WTC11 (cell line): ENCODE measurements around the gene PCDH9. TPM values are rescaled to one million over a fixed set of nuclear protein-coding genes. Genes with fewer than 3 reads are reported as not detected.

ENCODE experiments used
- ATAC-seq: fragments of 200-7000 bp; cut with Tn5 transposase; 2 replicates; pipeline ENCODE4 v1.10.0; 2021; ENCODE audit warnings: mild to moderate bottlenecking, moderate library complexity
- CTCF ChIA-PET: fragments of 300-600 bp; sonication (Branson Sonifier 250); formaldehyde crosslinking; loops from one replicate; lab custom pipeline; 2021; ENCODE audit warnings: antibody characterized with exemption; lab: Charles Lee
- POLR2A ChIA-PET: fragments of 350-600 bp; sonication (Branson Sonifier 250); formaldehyde crosslinking; loops from one replicate; lab custom pipeline; 2021; ENCODE audit warnings: antibody characterized with exemption; lab: Charles Lee
- DNase-seq: peaks from one replicate; pipeline ENCODE4 v3.0.0; 2021; ENCODE audit warnings: low spot score
- H3K27ac Mint-ChIP-seq: 2 replicates; pipeline ENCODE4 v1.8.0; 2021; ENCODE audit warnings: mixed read lengths
- H3K27me3 Mint-ChIP-seq: 2 replicates; pipeline ENCODE4 v1.8.0; 2021; ENCODE audit warnings: low read depth, mild to moderate bottlenecking, moderate library complexity, mixed read lengths
- H3K36me3 Mint-ChIP-seq: 2 replicates; pipeline ENCODE4 v1.8.0; 2021; ENCODE audit warnings: mixed read lengths
- H3K4me1 Mint-ChIP-seq: 2 replicates; pipeline ENCODE4 v1.8.0; 2022; ENCODE audit warnings: mixed read lengths
- H3K4me3 Mint-ChIP-seq: 2 replicates; pipeline ENCODE4 v1.8.0; 2021; ENCODE audit warnings: mild to moderate bottlenecking, moderate library complexity, mixed read lengths
- H3K9me3 Mint-ChIP-seq: 2 replicates; pipeline ENCODE4 v1.8.0; 2021; ENCODE audit warnings: mixed read lengths
- ATF1 ChIP-seq: sonication (generic); formaldehyde crosslinking; IDR thresholded peaks from 2 replicates; pipeline ENCODE4 v1.8.1; 2023; ENCODE audit warnings: mild to moderate bottlenecking, moderate library complexity, missing genetic modification reagents
- ATF3 ChIP-seq: sonication (generic); formaldehyde crosslinking; conservative IDR thresholded peaks from 2 replicates; pipeline ENCODE4 v1.8.1; 2022; ENCODE audit warnings: mild to moderate bottlenecking, missing genetic modification reagents
- FOXK1 ChIP-seq: sonication (generic); formaldehyde crosslinking; IDR thresholded peaks from 2 replicates; pipeline ENCODE4 v1.8.0; 2022; ENCODE audit warnings: mild to moderate bottlenecking, moderate library complexity, missing genetic modification reagents
- GTF2I ChIP-seq: fragments of 250-450 bp; sonication (Bioruptor Pico); conservative IDR thresholded peaks from 2 replicates; pipeline ENCODE4 v1.4.0; 2021; ENCODE audit warnings: mild to moderate bottlenecking
- KAT7 ChIP-seq: sonication (generic); formaldehyde crosslinking; IDR thresholded peaks from 2 replicates; pipeline ENCODE4 v1.8.1; 2023; ENCODE audit warnings: missing genetic modification reagents, mild to moderate bottlenecking, borderline replicate concordance
- NFYB ChIP-seq: sonication (generic); formaldehyde crosslinking; conservative IDR thresholded peaks from 2 replicates; pipeline ENCODE4 v1.8.0; 2022; ENCODE audit warnings: low read depth, missing genetic modification reagents
- PRDM15 ChIP-seq: sonication (generic); formaldehyde crosslinking; IDR thresholded peaks from 2 replicates; pipeline ENCODE4 v1.8.0; 2022; ENCODE audit warnings: missing genetic modification reagents
- TP53 ChIP-seq: sonication (generic); formaldehyde crosslinking; IDR thresholded peaks from 2 replicates; pipeline ENCODE4 v1.8.1; 2023; ENCODE audit warnings: mild to moderate bottlenecking, missing genetic modification reagents
- USF2 ChIP-seq: sonication (generic); formaldehyde crosslinking; IDR thresholded peaks from 2 replicates; pipeline ENCODE4 v1.8.1; 2023; ENCODE audit warnings: mild to moderate bottlenecking, missing genetic modification reagents, moderate library complexity
- ZNF317 ChIP-seq: sonication (generic); formaldehyde crosslinking; IDR thresholded peaks from 2 replicates; pipeline ENCODE4 v1.8.1; 2023; ENCODE audit warnings: low read depth, mild to moderate bottlenecking, moderate library complexity, missing genetic modification reagents, borderline replicate concordance
- ZNF423 ChIP-seq: fragments of 250-450 bp; sonication (Bioruptor Pico); IDR thresholded peaks from 2 replicates; pipeline ENCODE4 v2.1.2; 2022; ENCODE audit warnings: mild to moderate bottlenecking, moderate library complexity
- ZNF512 ChIP-seq: sonication (generic); formaldehyde crosslinking; IDR thresholded peaks from 2 replicates; pipeline ENCODE4 v1.8.1; 2022; ENCODE audit warnings: missing genetic modification reagents, borderline replicate concordance
- ZSCAN18 ChIP-seq: fragments of 250-450 bp; sonication (Bioruptor Pico); IDR thresholded peaks from 2 replicates; pipeline ENCODE4 v2.1.2; 2022; ENCODE audit warnings: mild to moderate bottlenecking, moderate library complexity
- total RNA-seq: library from RNA; stranded (reverse); gene quantifications from 3 replicates; pipeline ENCODE4 v1.2.3, GENCODE V29; 2021
- TF ChIP-seq, protein P1 (sequence below): fragments of 250-450 bp; sonication (Bioruptor Pico); IDR thresholded peaks from 2 replicates; pipeline ENCODE4 v1.9.0; 2021; ENCODE audit warnings: mild to moderate bottlenecking
- TF ChIP-seq, protein P2 (sequence below): sonication (generic); formaldehyde crosslinking; IDR thresholded peaks from 2 replicates; pipeline ENCODE4 v1.8.1; 2023; ENCODE audit warnings: mild to moderate bottlenecking, missing genetic modification reagents, borderline replicate concordance

PCDH9 gene
- total RNA-seq, 1 experiment from 2014 or later, result 0.48 TPM

DNA sequence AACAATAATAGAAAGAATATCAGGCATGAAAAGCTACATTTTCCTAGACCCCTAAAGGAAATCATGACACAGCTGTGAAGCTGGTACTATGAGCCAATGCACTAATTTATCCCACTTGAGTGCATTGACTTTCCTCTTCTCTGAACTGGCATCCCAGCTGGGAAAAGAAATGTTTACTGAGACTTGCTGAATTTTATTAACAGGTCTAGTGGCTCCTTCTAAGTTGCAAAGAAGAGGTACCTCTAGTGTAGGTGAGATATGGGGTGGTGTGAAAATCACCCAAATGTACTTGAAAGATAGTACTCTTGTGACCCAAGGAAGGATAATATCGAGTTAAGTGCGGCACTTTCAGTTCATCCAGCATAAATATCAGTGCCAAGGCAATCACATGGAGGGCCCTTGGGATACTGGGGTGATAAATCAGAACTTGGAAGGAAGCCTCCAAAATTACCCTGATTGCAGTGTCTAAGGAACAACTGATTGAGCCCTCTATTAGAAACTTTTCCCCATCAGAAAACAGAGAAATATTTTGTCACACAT, 369.2 kb downstream of the PCDH9 start:
- Mint-ChIP-seq H3K4me1 (peaks cover 17% of the 10 kb centered on the region), H3K4me3 (no peak overlapping the region), H3K27me3 (no peaks in the 10 kb centered on the region), H3K36me3 (no peaks in the 10 kb centered on the region), H3K27ac (no peak overlapping the region), H3K9me3 (no peaks in the 10 kb centered on the region)
- ChIA-PET POLR2A (no interaction called here), CTCF (interaction anchor here (1.2 kb wide), 1 partner anchor 134 kb away, joined by 3 read pairs; no protein-coding TSS in a partner anchor)
- TF ChIP-seq ZSCAN18 (CRISPR knock-in tag), result no peak
- TF ChIP-seq ATF3 (CRISPR knock-in tag), result no peak
- no peak for TF ChIP-seq ZNF317 (CRISPR knock-in tag)
- no peak for TF ChIP-seq PRDM15 (CRISPR knock-in tag)
- no peak for TF ChIP-seq GTF2I
- no peak for TF ChIP-seq ZNF423 (CRISPR knock-in tag)
- no peak for TF ChIP-seq KAT7 (CRISPR knock-in tag)
- TF ChIP-seq, protein P1, sequence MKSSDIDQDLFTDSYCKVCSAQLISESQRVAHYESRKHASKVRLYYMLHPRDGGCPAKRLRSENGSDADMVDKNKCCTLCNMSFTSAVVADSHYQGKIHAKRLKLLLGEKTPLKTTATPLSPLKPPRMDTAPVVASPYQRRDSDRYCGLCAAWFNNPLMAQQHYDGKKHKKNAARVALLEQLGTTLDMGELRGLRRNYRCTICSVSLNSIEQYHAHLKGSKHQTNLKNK (CRISPR knock-in tag), result no peak
- TF ChIP-seq USF2 (CRISPR knock-in tag), result no peak
- TF ChIP-seq NFYB (CRISPR knock-in tag), result no peak
- ATAC-seq, result no peak
- no peak for DNase-seq

- H3K4me1 Mint-ChIP-seq, result peaks cover 17% of the 10 kb centered on the region
- H3K36me3 Mint-ChIP-seq, result no peaks in the 10 kb centered on the region
- H3K9me3 Mint-ChIP-seq, result no peaks in the 10 kb centered on the region
- TF ChIP-seq PRDM15 (CRISPR knock-in tag) (no peak), ATF1 (no peak), TP53 (CRISPR knock-in tag) (no peak), ZNF512 (no peak), FOXK1 (CRISPR knock-in tag) (no peak)
- TF ChIP-seq, protein P2, sequence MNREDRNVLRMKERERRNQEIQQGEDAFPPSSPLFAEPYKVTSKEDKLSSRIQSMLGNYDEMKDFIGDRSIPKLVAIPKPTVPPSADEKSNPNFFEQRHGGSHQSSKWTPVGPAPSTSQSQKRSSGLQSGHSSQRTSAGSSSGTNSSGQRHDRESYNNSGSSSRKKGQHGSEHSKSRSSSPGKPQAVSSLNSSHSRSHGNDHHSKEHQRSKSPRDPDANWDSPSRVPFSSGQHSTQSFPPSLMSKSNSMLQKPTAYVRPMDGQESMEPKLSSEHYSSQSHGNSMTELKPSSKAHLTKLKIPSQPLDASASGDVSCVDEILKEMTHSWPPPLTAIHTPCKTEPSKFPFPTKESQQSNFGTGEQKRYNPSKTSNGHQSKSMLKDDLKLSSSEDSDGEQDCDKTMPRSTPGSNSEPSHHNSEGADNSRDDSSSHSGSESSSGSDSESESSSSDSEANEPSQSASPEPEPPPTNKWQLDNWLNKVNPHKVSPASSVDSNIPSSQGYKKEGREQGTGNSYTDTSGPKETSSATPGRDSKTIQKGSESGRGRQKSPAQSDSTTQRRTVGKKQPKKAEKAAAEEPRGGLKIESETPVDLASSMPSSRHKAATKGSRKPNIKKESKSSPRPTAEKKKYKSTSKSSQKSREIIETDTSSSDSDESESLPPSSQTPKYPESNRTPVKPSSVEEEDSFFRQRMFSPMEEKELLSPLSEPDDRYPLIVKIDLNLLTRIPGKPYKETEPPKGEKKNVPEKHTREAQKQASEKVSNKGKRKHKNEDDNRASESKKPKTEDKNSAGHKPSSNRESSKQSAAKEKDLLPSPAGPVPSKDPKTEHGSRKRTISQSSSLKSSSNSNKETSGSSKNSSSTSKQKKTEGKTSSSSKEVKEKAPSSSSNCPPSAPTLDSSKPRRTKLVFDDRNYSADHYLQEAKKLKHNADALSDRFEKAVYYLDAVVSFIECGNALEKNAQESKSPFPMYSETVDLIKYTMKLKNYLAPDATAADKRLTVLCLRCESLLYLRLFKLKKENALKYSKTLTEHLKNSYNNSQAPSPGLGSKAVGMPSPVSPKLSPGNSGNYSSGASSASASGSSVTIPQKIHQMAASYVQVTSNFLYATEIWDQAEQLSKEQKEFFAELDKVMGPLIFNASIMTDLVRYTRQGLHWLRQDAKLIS (CRISPR knock-in tag), result no peak
- ChIA-PET CTCF (interaction anchor here (1.2 kb wide), 1 partner anchor 134 kb away, joined by 3 read pairs; no protein-coding TSS in a partner anchor), POLR2A (no interaction called here)
- H3K4me3 Mint-ChIP-seq, result no peak overlapping the region
- ATAC-seq (peak; percentile 75), DNase-seq (no peak)
- peak overlapping the region; percentile 37; the same call in 1 of the 2 replicates for H3K27ac Mint-ChIP-seq
- H3K27me3 Mint-ChIP-seq, result no peaks in the 10 kb centered on the region
These were observed 369.9 kb downstream of the PCDH9 start for GRCh38 chr13:66859934-66860877.
